Left ventricle myocardium inferior (tissue), 1 donor: ENCODE results near the gene TIMP3. TPM values are rescaled to one million over a fixed set of nuclear protein-coding genes. Genes with fewer than 3 reads are reported as not detected.

Source experiments
- DNase-seq: peaks from one replicate; pipeline ENCODE4 v3.0.0-alpha.2; 2020
- H3K27ac ChIP-seq: fragments of 200-600 bp; replicated peaks from 2 replicates; pipeline ENCODE4 v1.8.0; 2021
- H3K27me3 ChIP-seq: fragments of 200-600 bp; 2 replicates; pipeline ENCODE4 v1.8.0; 2021; ENCODE audit warnings: low read depth
- H3K36me3 ChIP-seq: fragments of 200-600 bp; 2 replicates; pipeline ENCODE4 v1.8.0; 2021
- H3K4me1 ChIP-seq: fragments of 200-600 bp; 2 replicates; pipeline ENCODE4 v1.8.0; 2021
- H3K4me3 ChIP-seq: fragments of 200-600 bp; 2 replicates; pipeline ENCODE4 v1.8.0; 2021; ENCODE audit warnings: mild to moderate bottlenecking, moderate library complexity
- H3K9me3 ChIP-seq: fragments of 200-600 bp; replicated peaks from 2 replicates; pipeline ENCODE4 v1.8.0; 2021
- intact Hi-C: fragments of 100-400 bp; cut with micrococcal nuclease; formaldehyde crosslinking; loops from one replicate; pipeline ENCODE4 v1.11.0; 2022
- total RNA-seq: library from RNA; stranded (reverse); fragmentation: NEBNext Ultra II Directional; extraction: Animal tissue kit (Norgen Biotek cat#: 25700); gene quantifications from one replicate; pipeline ENCODE4 v1.2.1, GENCODE V29; 2021
- TF ChIP-seq, protein P1 (sequence below): fragments of 200-600 bp; IDR thresholded peaks from 2 replicates; pipeline ENCODE4 v1.8.0; 2021; ENCODE audit warnings: antibody characterized with exemption, mild to moderate bottlenecking, borderline replicate concordance
- donor health status: DM: no; HTN: yes; CAD: no; lungs with severe emphysema.

TIMP3 gene
- total RNA-seq, 1 donor from 2014 or later: 250 TPM

GRCh38 chr22:32824531-32825312, 23.2 kb downstream of the TIMP3 start:
- TF ChIP-seq, protein P1, sequence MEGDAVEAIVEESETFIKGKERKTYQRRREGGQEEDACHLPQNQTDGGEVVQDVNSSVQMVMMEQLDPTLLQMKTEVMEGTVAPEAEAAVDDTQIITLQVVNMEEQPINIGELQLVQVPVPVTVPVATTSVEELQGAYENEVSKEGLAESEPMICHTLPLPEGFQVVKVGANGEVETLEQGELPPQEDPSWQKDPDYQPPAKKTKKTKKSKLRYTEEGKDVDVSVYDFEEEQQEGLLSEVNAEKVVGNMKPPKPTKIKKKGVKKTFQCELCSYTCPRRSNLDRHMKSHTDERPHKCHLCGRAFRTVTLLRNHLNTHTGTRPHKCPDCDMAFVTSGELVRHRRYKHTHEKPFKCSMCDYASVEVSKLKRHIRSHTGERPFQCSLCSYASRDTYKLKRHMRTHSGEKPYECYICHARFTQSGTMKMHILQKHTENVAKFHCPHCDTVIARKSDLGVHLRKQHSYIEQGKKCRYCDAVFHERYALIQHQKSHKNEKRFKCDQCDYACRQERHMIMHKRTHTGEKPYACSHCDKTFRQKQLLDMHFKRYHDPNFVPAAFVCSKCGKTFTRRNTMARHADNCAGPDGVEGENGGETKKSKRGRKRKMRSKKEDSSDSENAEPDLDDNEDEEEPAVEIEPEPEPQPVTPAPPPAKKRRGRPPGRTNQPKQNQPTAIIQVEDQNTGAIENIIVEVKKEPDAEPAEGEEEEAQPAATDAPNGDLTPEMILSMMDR: no peak
- no peak for DNase-seq
- Histone ChIP-seq H3K27ac (peak overlapping the region; percentile 86), H3K36me3 (peaks cover 32% of the 10 kb centered on the region), H3K4me1 (peaks cover 98% of the 10 kb centered on the region), H3K4me3 (peak overlapping the region; percentile 0), H3K27me3 (no peaks in the 10 kb centered on the region), H3K9me3 (no peaks in the 10 kb centered on the region)
- intact Hi-C loops: no loop called here

- H3K36me3 ChIP-seq: peaks cover 32% of the 10 kb centered on the region
- H3K4me1 ChIP-seq: peaks cover 100% of the 10 kb centered on the region
- intact Hi-C loops: no loop called here
- no peaks in the 10 kb centered on the region for H3K9me3 ChIP-seq
- DNase-seq: no peak
- peak overlapping the region; percentile 86 for H3K27ac ChIP-seq
- H3K27me3 ChIP-seq: no peaks in the 10 kb centered on the region
- TF ChIP-seq, protein P1: no peak
- peak overlapping the region; percentile 10 for H3K4me3 ChIP-seq
These were observed 25.0 kb downstream of the TIMP3 start for GRCh38 chr22:32826537-32826936.

DNA sequence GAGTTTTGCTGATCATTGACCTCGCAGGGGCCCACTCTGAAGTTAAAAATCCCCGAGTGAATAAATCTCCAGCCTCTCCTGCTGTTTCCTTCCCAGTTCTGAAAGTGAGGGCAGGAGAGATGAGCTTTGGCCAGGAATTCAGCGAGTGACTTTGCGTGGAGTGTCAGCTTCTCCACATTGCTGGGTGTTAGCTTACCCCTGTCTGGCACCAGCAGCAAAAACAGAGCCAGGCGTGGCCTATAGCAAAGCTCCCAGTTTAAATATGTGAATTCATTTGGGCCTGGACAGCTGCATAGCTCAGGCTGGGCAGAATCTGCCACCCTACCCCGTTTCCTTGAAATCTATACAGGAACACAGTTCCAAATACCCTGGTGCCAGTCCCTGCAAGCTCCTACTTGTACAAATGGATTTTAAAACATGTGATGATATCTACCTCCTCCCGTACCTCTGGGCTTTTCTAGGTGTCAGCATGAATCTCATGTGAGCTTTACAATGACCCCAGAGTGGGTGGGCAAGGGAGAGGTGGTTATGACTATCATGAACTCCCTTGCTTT, 25.6 kb downstream of the TIMP3 start:
- intact Hi-C loops: no loop called here
- H3K4me3 ChIP-seq: peak overlapping the region; percentile 10
- TF ChIP-seq, protein P1: no peak
- no peaks in the 10 kb centered on the region for H3K9me3 ChIP-seq
- peaks cover 100% of the 10 kb centered on the region for H3K4me1 ChIP-seq
- no peaks in the 10 kb centered on the region for H3K27me3 ChIP-seq
- DNase-seq: no peak
- H3K36me3 ChIP-seq: peaks cover 32% of the 10 kb centered on the region
- peak overlapping the region; percentile 86 for H3K27ac ChIP-seq

DNA sequence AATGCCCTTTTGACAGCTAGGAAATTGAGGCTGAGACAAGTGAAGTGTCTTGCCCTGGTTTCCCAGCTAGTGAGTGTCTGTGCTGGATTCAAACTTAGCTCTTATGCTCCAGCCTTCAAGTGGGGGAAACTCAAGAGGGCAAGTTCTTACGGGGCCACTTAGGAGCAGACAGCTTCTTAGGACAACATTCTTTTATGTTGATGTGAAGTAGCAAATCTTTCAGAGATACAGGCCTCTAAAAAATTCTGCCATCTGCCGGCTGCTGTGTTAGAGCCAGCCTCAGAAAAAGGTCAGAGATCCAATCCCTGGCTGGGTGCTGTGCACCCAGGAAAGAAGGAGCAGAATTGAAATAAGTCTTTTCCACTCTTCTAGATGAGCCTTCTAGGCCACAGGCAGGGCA, 26.6 kb downstream of the TIMP3 start:
- no peaks in the 10 kb centered on the region for H3K27me3 ChIP-seq
- no peaks in the 10 kb centered on the region for H3K9me3 ChIP-seq
- H3K4me1 ChIP-seq: peaks cover 100% of the 10 kb centered on the region
- peak overlapping the region; percentile 86 for H3K27ac ChIP-seq
- H3K36me3 ChIP-seq: peaks cover 34% of the 10 kb centered on the region
- intact Hi-C loops: no loop called here
- H3K4me3 ChIP-seq: no peak overlapping the region
- TF ChIP-seq, protein P1: peak; percentile 45
- no peak for DNase-seq

- no peak for DNase-seq
- TF ChIP-seq, protein P1: no peak
- Histone ChIP-seq H3K27me3 (no peaks in the 10 kb centered on the region), H3K36me3 (peaks cover 34% of the 10 kb centered on the region), H3K4me1 (peaks cover 100% of the 10 kb centered on the region), H3K9me3 (no peaks in the 10 kb centered on the region), H3K4me3 (no peak overlapping the region), H3K27ac (peak overlapping the region; percentile 86)
- intact Hi-C loops: no loop called here
These were observed 27.1 kb downstream of the TIMP3 start for GRCh38 chr22:32828561-32828960.
